ENCODE results near the gene SNX32.

The SNX32 gene

DNA sequence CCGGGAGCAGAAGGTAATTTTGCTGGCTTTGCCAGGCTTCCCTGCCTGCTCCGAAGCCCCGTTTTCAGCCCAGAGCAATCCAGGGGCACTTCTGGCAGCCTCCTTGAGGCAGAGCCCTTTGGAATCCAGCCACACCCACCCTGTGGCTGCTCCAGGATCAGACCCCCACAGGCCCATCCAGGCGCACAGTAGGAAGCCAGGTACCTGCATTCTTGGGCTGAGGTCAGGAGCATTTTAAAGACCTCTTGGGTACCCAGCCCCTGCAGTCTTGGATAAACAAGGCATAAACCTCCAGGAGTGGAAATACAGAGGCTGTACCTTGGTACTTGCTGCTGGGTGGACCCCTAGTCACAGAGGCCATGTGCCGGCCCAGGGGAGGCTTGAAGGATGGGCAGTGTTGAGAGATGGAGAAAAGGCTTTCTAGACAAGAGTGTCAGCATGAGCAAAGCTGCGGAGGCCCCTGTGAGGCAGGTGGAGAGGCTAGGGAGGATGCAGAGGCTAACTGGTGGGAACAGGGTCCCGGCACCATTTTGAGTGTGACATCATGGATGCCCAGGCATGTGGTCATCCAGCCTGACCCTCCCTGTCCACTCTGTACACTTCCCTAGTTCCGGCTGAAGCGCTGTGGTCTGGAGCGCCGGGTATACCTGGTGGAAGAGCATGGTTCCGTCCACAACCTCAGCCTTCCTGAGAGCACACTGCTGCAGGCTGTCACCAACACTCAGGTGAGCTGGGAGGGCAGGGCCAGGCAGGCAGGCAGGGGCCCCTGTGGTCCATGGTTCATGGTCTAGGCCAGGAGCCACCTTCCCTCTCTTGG, 30.3 kb downstream of the SNX32 start:
- DNase-seq: no peak
- in situ Hi-C loops (cut with MboI; ENCODE audit: low pct_unique_long_range_greater_than_20kb, low sequenced_read_pairs): no loop called here

DNA sequence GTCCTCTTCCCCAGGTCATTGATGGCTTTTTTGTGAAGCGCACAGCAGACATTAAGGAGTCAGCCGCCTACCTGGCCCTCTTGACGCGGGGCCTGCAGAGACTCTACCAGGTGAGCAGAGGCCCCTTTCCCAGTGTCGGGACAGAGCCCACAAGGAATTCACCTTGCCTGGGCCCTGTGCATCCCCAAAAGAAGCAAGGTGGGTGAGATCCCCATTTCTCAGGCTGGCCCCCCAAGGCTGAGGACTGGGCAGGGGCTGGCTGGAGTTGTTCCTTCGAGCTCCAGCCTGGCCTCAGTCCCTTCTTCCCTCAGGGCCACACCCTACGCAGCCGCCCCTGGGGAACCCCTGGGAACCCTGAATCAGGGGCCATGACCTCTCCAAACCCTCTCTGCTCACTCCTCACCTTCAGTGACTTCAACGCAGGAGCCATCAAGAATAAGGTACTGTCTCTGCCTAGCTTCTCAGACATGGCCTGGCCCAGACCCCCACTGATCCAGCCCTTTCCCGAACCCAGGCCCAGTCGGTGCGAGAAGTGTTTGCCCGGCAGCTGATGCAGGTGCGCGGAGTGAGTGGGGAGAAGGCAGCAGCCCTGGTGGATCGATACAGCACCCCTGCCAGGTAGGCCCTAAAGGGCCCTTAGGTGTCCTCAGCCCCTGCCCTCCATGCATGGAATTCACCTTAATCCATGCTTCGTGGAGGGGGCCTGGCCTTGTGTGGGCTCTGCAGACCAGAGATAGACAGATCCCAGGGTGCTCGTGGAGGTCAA, 31.1 kb downstream of the SNX32 start:
- DNase-seq: no peak
- in situ Hi-C loops (cut with MboI; ENCODE audit: low pct_unique_long_range_greater_than_20kb, low sequenced_read_pairs): no loop called here

DNA sequence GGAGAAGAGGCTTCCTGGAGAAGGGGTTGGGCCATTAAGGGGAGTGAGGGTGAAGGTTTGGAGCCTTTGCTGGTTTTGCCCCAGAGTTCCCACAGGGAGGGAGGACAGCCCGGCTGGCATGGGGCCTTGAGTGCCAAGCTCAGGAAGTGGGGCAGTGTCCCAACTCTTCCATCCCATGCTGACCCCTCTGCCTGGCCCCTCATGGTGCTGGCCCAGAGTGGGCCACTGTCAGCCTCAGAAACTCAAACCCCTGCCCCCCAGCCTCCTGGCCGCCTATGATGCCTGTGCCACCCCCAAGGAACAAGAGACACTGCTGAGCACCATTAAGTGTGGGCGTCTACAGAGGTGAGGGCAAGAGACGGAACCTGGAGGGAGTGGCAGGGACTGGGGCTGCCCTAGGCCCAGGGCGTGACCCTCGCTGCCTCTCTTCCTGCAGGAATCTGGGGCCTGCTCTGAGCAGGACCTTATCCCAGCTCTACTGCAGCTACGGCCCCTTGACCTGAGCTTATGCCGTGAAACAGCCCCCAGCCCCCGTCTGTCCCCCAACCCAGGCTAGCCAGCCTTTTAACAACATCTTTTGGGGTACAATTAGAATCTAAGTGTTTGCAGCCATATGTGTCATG, 31.9 kb downstream of the SNX32 start:
- no peak for DNase-seq
- in situ Hi-C loops (cut with MboI; ENCODE audit: low pct_unique_long_range_greater_than_20kb, low sequenced_read_pairs): no loop called here

DNA sequence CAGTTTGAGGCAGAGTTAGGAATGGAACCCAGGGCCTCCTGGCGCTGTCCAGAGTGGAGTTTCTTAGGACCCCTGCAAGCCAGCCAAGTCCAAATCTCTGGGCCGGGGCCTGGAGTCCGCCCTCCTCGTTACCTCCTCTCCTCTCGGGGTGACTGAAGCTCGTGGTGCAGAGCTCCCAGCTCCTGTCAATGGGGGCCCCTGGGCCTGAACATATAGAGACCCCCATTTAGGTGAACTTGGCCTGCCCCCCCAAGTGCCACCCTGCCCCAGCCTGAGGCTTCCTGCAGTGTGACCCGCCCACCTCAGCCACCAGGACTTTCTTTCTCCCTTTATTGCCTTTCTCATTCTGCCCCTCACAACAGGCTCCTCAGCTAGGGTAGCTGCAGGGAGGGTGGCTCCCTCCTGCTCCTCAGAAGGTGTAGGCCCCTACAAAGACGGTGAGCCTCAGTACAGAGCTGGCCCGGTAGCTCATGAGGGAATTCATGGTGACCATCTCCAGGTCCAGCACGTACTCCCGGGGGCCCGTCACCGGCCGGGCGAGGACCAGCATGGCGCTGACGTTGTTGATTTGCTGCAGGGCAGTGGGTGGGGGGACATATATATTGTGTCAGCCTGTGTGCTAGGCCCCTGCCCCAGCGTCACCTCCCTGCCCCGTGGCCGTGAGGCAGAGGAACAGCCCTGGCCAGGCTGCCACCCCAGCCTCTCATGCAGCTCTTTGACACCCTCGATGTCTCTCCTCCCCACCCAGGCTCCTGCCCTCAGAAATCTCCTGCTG, 32.9 kb downstream of the SNX32 start:
- in situ Hi-C loops (cut with MboI; ENCODE audit: low pct_unique_long_range_greater_than_20kb, low sequenced_read_pairs): no loop called here
- DNase-seq: no peak

DNA sequence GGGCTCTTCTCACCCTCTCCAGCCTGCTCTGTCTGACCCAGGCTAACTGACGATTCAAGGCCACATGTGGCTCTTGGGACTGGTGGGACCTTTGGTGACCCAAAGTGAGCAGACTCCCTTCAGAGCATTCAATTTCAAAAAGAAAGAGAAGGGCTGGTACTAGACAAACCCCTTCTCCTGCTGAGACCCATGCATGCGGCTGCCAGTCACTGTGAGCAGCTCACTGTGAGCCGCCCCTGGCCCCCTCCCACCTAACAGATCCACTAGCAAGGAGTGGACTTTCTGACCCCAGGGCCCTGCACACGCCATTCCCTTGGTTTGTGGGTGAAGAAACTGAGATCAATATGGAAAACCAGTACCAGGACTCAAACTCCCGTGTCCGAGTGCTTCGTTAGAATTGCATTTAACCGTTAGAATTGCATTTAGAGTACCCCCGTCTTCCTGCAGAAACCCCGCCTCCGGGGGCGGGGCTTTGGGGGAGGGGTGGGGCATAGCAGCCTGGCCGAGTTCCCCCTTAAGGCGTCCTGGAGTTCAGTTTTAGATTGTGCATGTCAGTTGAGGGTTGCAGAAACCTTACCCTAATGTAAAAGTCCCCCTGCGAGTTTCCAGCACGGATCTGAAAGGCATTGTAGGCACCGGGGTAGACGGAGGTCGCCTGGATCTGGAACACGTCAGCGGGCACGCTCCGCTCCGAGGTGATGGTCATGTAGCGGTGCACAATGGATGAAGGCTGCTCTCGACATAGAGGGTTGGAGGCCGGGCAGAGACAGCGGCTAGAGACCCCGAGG, 33.7 kb downstream of the SNX32 start:
- DNase-seq: no peak
- in situ Hi-C loops (cut with MboI; ENCODE audit: low pct_unique_long_range_greater_than_20kb, low sequenced_read_pairs): no loop called here

DNA sequence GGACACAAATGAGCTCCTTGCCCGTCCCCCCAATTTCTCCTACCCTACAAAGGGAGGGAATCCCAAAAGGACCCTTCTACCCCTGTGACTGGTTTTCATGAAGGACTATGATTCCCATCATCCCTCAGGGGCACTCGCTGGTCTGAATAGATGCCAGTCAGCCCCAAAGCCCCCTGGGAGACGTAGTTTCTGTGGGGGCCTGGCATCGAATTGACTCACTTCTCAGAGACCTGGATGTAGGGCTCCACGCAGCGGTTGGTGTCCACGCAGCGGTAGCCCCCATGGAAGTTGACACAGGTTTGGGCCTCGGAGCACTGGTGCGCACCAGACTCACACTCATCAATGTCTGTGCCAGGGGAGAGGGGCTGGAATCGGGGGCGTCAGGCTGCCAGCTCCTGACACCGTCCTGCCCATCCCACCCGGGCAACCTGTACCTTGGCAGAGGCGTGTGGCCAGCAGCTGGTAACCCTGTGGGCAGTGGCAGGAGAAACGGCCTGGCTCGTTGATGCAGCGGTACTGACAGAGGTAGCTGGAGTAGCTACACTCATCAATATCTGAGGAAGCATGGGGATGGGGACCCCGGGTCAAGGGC, 34.4 kb downstream of the SNX32 start:
- DNase-seq: no peak
- in situ Hi-C loops (cut with MboI; ENCODE audit: low pct_unique_long_range_greater_than_20kb, low sequenced_read_pairs): no loop called here

DNA sequence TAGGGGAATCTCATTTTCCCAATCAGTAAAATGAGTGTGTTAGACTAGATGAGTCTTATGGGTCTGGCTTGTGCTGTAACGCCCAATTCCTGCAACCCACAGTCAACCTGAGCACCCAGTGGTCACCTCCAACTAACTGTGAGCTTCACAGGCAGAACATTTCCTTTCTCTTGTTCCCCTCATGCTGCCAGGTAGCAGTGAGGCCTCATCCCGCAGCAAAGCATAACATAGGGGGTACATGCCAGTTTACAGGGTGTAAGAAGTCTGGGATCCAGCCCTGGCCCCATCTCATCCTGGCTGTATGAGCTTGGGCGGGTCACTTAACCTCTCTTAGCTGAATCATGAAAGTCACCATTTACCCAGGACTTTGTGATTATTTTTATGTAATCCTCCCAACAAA, 35.1 kb downstream of the SNX32 start:
- in situ Hi-C loops (cut with MboI; ENCODE audit: low pct_unique_long_range_greater_than_20kb, low sequenced_read_pairs): no loop called here
- no peak for DNase-seq

DNA sequence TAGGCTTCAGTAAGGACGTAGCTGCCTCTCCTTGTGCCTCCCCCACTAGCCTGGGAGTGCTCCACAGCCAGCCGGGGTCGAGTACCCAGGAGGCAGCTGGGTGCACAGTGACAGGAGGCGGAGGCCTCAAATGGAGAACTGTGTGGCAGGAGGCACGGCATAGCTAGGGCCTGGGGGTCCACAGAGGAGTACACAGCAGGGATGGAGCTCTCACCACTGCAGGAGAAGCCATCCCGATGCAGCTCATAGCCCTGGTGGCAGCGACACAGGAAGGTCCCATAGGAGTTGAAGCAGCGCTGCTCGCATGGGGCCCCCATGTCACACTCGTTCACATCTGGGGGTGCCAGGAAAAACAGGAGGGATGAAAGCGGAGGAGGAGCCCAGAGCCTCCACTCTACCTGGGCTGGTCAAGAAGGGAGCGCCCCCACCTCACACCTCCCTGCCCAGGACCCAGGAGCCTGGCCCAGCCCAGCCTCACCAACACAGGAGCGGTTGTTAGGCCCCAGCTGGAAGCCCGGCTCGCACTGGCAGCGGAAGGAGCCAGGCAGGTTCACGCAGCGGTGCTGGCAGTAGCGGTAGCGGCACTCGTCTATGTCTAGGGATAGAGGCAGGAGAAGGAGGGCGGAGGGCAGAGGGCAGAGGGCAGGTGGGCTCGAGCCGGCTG, 36.0 kb downstream of the SNX32 start:
- in situ Hi-C loops (cut with MboI; ENCODE audit: low pct_unique_long_range_greater_than_20kb, low sequenced_read_pairs): no loop called here
- no peak for DNase-seq

DNA sequence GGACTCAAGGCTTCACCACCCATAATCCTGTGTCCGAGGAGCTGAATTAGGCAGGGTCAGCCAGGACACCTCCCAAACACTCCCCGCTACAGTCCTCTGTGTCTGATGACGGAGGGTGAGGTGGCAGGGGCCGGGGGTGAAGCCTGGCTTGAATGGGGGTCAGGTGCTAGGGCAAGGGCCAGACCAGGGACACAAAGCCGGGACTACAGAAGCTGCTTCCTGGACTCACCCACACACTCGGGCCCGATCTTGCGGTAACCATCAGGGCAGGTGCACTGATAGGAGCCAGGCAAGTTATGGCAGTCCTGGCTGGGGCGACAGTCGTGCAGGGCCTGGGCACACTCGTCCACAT, 36.5 kb downstream of the SNX32 start:
- no peak for DNase-seq
- in situ Hi-C loops (cut with MboI; ENCODE audit: low pct_unique_long_range_greater_than_20kb, low sequenced_read_pairs): no loop called here

DNA sequence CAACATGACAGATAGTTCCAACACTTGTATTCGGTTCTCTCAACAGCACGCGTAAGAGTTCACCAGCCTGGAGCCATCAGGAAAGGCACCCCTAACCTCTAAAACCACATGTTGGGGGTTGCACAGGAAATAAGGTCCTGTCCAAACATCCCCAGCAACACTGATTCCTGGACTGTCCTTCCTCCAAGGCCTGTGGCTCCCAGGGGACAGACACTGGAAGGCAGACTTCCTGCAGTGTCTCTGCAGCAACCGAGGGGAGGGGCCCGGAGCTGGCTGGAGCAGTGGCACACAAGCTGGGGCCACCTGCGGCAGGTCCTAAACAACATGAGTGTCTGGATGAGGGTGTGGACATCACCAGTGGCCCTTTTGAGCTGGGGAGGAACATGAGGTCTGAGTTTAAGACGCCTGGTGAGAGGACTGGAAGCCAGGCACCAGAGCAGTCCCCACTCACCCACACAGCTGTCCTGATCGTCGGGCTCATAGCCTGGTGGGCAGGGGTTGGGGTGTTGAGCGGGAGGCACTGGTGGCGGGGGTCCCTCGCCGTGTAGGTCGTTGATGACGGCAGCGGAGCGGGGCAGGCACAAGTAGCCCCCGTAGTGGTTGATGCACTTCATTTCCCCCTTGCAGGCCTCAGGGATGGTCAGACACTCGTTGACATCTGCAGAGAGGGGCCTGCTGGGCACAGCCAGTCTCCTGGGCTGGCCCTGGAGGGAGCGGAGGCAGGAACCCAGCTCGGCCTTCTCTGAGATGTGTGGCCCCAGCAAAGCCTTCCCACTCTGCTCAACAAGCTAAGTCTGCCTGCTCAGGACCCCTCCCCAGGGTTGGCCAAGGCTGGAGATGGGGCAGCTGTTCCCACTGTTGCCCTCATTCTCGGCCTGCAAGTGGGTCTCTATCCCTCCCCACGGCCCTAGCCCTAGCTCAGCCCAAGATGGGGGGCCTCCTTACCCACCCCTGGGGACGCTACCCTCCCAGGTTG, 37.2 kb downstream of the SNX32 start:
- peak; percentile 70 for DNase-seq
- in situ Hi-C loops (cut with MboI; ENCODE audit: low pct_unique_long_range_greater_than_20kb, low sequenced_read_pairs): no loop called here

DNA sequence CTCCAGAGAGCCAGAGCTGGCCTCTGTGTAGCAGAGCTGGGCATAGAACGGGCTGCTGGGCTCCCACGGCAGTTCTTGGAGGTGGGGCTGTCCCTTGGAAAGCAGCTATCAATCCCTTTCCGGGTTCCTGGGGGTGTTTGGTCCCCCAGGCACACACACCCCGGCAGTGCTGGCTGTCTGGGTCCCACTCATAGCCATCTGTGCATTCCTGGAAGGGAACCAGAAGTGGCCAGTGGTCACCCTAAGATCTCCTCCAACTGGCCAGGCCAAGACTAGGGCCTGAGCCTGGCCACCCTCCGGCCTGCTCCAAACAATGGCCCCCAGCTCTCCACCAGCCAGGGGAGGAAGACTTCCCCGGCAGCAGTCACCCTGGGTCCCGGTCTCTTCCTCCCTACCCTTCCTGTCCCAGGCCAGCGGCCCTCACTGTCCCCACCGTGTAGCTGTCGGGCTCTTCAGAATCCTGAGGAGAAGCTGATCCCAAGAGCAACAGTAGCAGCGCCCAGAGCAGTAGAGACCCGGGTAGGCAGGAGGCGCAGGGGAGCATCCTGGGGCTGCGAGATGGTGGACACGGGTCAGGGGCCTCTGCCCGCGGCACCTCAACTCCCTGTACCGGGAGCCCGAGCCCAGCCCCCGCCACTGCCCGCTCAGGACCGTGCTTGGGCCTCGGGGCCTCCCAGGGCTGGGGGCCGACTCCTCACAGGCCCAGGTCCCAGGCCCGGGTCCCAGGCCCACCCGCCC, 38.2 kb downstream of the SNX32 start:
- in situ Hi-C loops (cut with MboI; ENCODE audit: low pct_unique_long_range_greater_than_20kb, low sequenced_read_pairs): no loop called here
- DNase-seq: no peak

DNA sequence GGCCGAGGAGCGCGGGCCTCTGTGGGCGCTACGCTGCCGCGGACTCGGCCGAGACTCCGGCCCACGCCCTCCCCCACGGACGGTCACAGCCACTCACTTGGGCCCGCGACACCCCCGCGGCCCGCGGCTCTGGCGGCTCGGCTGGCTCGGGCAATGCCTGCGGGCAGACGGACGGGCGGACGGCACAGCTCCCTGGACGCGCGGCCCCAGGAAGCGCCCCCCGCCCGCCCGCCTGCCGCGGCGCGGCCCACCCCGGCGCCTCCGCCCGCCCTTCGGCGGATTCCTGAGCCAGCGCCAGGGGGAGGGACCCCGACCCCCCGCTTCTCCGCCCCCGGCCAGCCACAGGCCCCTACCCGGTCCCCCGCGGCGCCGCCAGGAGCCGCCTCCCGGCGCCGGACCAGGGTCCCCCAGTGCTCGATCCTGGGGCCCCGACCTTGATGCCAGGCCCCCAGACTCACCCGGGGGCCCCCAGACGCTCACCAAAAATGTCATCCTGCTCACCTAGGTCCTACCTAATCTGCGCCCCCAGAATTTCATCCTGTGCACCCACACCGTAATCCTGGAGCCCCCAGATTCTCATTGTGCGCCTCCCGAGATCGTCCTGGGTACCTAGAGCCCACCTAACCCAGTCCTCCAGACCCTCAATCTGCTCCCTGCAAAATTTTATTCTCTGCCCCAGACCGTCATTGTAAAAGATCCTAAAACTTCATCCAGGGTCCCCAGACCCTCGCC, 39.0 kb downstream of the SNX32 start, which contains the start of gene EFEMP2:
Gene EFEMP2 (minus strand): TSS at position 215 of the 732 bp plus-strand sequence. CDS start 446 bp downstream, outside the sequence.
- DNase-seq: no peak
- in situ Hi-C loops (cut with MboI; ENCODE audit: low pct_unique_long_range_greater_than_20kb, low sequenced_read_pairs): no loop called here

DNA sequence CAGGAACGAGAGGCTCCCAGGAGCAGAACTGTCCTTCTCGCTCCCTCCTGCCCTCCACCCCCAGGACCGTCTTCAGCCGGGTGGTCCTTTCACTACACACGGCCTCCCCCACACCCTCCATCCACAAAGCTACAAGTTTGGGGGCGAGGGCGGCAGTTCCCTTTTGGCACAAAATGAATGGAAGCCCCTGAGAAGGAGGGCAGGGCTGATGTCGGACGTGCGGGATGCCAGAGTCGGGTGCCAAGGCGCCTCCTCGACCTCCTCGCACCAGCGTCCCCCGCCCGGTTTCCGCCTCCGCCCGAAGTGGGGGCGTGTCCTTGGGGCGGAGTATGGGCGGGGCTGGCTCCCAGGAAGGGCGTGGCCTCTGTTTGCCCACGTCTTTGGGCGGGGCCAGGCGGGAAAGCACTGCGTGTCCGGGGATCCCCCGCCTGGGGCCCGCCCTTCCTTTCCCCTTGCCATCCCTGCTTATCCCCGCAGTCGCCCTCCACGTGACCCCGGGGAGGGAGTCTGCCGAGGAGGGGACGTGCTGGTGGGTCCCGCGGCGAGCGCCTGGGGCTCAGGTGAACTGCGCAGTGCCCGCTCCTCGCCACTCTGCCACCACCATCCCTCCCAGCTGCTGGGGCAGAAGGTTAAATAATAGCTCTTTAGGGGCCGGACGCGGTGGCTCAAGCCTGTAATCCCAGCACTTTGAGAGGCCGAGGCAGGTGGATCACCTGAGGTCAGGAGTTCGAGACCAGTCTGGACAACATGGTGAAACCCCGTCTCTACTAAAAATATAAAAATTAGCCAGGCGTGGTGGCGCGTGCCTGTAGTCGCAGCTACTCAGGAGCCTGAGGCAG, 39.8 kb downstream of the SNX32 start:
- in situ Hi-C loops (cut with MboI; ENCODE audit: low pct_unique_long_range_greater_than_20kb, low sequenced_read_pairs): no loop called here
- DNase-seq: peak; percentile 90

DNA sequence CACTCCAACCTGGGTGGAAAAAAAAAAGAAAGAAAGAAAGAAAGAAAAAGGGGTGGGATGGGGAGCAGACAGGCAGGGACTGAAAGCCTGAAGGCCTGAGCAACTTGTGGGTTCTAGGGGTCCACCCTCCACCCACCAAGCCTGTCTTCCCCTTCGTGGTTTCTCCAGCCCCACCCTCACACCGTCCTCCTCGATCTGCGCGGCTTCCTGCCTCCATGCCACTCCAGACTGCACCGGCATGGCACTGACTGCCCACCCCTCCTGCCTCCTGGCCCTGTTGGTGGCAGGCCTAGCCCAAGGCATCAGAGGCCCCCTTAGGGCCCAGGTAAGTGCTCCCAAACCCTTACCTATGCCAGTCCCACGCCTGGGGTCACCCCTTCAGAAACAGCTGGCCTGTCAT, 45.9 kb downstream of the SNX32 start, which contains the start of gene CTSW:
Gene CTSW (plus strand): TSS at position 221 of the 400 bp plus-strand sequence. CDS start 18 bp downstream, at position 239.
- no peak for DNase-seq
- in situ Hi-C loops (cut with MboI; ENCODE audit: low pct_unique_long_range_greater_than_20kb, low sequenced_read_pairs): no loop called here

DNA sequence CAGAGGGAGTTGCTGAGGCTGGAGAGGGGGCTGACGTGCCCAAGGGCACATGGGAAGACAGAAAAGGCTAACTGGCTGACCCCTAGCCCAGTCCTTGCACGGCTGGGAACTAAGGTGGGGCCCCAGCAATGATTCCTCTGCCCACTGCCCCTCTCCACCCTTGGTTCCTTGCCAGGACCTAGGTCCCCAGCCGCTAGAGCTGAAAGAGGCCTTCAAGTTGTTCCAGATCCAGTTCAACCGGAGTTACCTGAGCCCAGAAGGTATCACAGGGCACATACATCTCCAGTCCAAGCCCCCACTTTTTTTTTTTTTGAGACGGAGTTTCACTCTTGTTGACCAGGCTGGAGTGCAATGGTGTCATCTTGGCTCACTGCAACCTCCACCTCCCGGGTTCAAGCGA, 46.3 kb downstream of the SNX32 start:
- in situ Hi-C loops (cut with MboI; ENCODE audit: low pct_unique_long_range_greater_than_20kb, low sequenced_read_pairs): no loop called here
- no peak for DNase-seq
